GM19240 (cell line): ENCODE data around the gene STRA6.
"Not testable (repeated sequence)": the region's sequence is repeated elsewhere in the genome, so short reads cannot be mapped to it uniquely, and the experiment has no call there.

ENCODE experiments used
- DNase-seq: peaks from one replicate; pipeline ENCODE4 v3.0.0; 2011; ENCODE audit warnings: low spot score; ENCODE audit not compliant: insufficient read length

STRA6 gene

DNA sequence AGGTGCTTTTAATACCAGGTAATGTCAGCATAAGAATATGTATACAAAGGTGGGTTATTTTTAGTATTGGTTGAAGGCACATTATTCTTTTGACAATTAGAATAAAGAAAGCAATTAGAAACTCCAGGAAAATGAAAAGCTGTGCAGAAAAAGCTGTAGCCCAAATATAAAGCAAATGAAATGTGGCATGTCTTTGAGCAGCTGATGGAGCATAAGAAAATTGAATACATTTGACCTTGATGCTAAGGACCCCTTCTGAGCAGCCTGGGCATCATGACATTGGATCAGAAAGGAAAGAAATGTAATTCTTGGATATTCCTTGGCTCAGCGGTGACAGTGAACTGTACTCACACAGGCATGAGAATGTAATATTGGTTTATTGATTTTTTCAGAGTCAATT, 37.1 kb downstream of the STRA6 start:
- no peak for DNase-seq

DNA sequence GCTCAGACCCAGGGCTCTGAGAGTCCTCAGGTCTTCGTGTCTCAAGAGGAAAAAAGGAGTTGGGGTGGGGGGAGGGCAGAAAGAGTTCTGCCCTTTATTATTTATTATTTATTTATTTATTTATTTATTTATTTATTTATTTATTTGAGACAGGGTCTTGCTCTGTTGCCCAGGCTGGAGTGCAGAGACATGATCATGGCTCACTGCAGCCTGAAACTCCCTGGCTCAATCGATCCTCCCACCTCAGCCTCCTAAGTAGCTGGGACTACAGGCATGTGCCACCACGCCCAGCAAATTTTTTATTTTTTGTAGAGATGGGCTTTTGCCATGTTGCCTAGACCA, 40.4 kb downstream of the STRA6 start:
- DNase-seq: not testable (repeated sequence)

DNA sequence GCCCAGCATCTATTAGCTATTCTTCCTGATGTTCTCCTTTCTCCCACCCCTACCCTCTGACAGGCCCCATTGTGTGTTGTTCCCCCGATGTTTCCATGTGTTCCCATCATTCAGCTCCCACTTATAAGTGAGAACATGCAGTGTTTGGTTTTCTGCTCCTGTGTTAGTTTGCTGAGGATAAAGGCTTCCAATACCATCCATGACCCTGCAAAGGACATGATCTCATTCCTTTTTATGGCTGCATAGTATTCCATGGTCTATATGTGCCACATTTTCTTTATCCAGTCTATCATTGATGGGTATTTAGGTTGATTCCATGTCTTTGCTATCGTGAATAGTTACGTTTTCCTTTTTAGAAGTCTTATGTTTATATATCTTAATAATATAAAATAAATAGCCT, 42.2 kb downstream of the STRA6 start:
- not testable (repeated sequence) for DNase-seq

DNA sequence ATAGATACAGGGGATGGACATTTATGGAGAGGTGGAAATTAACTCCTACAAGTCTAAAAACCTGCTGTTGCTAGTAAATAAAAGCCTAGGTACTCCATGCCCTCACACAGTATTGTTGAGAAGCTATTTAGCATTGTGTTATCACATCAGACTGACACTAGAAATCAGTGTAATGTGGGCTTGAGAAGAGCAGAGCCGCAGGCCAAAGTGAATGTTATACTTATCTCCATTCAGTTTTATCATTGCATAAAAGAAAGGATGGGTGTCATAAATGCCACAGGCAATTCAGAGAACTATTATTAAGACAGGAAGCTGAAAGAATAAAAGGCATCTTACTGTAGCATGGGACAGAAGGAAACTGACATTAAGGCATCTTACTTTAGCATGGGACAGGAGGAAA, 42.8 kb downstream of the STRA6 start:
- no peak for DNase-seq

DNA sequence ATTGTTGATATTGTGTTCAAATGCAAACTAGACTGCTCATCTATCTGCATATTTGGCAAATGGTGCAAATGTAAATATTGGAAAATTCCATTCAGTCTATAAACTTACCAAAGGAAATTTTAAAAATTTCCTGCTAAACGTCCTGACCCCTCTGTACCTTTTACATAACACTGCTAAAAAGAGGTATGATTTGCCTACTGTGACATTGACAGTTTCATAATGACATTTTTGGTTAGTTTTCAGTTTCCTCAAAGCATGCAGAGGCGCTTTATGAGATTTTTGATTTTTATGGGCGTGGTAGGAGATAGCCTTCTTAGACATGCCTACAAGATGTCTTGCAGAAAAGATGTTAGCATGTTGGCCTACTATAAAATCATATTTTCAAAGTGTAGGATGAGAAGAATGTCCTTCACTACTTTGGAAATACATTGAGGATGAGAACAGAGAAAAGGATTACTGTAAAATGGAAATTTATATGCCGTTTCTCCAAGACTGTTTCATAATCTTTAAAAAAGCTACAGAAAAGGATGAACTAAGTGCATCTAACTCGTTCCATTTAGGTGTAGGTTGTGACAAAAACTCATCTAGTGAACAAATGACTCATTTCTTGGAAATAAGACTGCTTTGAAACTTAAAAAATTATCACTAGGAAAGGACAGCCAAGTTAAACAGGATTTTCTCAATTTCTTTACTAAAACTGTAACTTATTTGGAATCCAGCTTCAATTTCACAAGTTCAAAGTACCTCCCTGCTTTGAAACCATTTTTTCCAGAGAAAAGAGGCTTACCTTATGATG, 43.5 kb downstream of the STRA6 start:
- DNase-seq: peak; percentile 53

DNA sequence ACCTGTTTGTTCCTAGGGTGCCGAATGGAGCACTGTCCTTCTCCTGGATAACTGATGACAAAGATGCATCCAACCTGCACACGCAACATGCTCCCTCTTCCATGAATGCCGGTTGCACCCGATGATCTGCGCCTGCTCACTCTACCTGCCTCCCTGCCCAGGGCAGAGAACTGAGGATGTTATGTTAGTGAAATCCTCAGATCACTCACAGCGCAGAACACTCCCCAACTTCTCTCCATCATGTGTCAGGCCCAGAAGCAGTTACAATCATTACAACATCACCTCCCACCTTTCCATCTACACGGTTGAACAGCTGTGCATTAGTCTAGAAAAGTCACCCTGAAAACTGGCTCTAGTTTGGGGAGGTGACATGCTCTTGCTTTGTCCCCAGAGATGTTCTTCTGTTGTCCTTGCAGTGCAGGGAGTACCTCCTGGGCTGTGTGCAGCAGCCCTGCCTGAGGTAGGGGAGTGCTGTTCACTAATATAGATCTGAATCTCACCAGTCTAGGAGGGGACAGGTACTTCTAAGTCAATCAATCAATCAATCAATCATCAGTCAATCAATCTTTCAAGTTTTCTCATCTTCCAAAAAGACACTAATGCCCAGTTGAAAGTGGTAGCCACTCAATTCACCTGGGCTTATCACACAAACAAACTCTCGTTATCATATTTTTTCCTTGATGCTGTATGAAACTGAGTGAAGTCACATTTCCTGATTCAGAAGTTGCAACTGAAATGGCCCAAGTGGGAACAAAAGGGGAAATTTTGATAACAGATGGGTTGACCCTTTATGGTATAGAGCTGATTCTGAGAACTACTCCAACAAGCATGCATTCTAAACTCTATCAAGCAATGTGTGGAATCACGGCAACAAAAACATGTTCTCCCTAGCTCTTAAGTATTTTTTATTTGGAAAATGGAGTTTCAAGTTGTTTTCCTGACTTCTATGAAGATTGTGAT, 44.4 kb downstream of the STRA6 start:
- DNase-seq: no peak

DNA sequence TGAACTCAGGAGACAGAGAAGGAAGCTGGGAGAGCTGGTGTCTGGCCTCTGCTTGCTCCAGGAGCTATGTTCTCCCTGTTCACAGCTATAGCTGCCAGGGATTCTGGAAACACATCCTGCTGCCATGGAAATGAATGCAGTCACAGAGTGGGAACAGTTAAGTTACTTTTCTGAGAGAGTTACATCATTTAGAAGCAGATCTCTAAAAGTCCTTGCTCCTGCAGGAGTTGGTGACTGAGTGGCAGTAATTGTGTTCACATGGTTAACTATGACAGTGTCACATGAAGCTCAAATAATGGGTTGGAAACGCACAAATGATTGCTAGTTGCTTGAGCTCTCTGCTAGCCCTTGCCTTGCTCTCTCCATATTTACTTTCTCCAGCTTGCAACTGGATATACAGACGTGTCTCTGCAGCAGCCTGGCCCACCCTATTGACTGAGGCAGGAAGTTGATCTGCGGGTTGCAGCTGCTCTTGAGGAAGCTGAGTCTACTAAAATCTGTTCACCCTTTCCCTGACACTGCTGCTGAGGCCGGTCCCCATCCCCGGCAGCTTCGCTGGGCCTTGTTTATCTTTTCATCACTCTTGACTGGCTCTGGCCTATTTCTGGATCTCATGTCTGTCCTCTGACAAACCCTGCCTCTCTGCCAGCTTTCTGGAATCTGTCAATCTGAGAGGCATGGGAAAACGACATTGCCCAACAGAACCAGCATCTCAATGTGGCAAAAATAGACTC, 45.7 kb downstream of the STRA6 start:
- DNase-seq: no peak

DNA sequence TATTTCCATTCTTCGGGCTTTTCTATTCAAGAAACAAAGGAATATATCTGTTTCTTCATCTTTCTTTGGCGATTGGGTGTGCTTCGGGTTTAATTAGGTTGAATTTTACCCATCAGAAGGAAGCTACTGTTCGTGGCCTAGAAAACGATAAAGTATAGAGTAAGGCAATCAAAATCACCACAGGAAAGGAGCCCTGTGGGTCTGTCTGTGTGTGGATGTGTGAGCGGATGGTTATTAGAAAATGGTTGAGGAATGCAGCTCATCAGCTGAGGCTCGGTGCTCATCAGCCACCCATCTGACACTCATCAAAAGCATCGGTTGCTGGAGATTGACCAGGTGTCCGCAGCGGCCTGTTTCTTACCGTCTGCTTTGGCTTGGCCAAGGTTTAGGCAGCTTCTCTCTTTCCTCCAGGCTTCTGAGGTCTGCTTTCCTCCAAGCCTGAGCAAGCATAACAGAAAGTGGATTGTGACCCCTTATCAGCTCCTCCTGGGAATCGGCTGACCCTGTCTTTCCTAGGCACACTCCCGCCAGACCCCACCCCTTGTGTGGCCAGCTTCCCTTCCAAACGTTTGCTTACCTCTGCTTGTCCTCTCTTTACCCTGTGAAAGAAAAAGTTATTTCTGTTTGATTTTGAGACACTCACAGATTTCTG, 46.7 kb downstream of the STRA6 start:
- no peak for DNase-seq

DNA sequence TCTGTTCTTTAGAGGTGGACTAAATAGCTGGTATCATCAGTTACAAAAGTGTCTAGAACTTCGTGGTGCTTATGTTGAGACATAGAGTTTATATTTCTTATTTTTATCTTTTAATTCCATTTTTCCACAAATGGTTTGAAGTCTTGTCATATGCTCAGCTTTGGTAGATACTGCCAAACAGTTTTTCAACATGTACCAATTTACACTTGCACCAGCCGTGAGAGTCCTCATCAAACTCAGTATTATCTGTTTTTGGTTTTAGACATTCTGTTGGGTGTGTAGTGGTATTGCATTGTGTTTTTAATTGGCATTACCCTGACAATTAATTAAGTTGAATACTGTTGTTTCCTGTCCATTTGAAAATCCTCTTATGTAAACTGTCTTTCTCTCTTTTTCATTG, 55.5 kb downstream of the STRA6 start:
- DNase-seq: no peak

DNA sequence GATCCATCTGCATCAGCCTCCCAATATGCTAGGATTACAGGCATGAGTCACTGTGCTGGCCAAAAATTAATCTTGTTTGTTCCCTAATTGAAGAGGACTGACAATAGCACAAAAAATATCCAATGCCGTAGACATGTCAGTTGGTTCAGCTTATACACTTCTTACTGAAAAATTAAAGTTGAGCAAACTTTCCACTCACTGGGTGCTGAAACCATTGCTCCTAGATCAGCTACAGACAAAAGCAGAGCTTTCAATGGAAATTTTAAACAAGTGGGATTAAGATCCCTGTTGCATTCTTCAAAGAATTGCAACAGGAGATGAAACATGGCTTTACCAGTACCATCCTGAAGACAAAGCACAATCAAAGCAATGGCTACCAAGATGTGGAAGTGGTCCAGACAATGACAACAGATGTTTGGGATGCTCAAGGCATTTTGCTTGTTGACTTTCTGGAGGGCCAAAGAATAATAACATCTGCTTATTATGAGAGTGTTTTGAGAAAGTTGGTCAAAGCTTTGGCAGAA, 56.2 kb downstream of the STRA6 start:
- DNase-seq: no peak

DNA sequence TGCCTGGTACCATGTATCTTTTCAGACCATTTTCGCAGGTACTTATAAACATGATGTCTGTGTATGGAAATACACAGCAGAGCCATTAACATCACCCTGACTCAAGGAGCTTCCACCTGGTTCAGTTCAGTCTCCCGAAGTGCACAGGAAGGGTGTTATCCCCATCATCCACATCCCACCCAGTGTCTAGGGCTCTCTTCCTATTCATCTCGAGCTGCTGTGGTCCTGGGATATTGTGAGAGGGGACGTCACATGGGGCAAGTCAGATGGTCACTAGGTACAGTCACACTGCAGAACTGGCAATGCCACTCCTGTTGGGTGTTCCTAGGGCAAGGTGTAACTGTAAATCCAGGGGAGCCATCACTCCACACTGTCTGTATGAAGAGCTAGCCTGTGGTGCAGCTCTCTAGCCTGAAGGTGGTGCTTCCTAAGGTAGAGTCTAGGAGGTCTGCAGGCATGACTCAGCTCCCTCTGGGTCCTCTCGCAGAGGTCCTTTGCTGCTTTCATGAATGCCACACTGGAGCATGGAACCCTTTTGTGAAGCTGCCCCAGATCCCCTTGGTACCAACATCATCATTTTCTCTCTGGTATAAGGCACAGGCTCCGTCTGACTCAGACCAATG, 58.3 kb downstream of the STRA6 start:
- no peak for DNase-seq

DNA sequence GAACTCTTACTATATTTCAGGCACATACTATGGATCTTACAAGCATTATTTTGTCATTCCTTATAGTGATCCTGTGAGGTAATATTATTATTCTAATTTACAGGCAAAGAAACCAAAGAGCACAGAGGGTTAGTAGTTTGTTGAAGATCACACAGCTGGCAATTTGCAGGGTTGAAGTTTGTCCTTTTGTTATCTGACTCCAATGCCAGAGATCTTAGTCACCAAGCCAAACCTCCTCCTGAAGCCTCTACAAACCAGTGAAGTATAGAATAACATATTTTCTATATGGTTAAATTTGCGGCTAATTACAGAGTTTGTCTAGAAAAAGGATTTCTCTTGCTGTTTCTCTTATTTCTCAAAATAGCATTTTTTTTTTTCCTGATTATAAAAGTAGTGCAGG, 61.0 kb downstream of the STRA6 start:
- DNase-seq: no peak

DNA sequence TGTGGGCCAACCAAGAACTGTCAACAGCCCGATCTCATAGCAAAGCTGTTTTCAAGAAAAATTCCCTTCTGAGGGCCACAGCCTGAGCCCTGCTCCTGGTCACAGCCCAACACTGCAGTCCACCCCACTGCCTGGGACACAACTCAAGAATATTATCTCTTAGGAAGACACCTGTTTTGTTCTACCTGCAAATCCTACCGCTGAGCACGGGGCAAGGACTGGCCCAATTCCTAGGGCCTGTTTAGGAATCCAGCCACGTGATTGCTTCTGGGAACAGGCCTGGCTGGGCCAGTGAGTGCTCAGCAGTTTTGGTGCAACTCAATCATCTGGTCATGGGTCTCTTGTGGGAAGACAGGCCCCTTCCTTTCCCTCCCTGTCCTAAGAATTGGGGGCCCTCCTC, 63.9 kb downstream of the STRA6 start:
- no peak for DNase-seq

DNA sequence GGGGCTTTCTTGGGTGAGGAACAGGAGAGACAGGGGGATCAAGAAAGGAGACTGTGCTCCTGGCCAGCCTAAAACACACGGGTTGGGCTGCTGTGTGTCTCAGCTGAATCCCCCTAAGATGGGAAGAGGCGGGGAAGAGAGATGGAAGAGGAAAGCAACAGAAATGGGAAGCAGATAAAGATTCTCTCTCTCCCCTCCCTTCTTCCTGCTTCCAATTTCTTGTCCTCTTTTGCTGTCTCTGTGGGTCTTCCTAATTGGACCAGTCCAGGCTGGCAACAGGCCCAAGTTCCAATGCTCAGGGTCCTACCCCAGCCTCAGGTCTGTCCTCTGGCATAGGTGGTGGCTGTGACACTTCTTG, 65.1 kb downstream of the STRA6 start:
- no peak for DNase-seq

DNA sequence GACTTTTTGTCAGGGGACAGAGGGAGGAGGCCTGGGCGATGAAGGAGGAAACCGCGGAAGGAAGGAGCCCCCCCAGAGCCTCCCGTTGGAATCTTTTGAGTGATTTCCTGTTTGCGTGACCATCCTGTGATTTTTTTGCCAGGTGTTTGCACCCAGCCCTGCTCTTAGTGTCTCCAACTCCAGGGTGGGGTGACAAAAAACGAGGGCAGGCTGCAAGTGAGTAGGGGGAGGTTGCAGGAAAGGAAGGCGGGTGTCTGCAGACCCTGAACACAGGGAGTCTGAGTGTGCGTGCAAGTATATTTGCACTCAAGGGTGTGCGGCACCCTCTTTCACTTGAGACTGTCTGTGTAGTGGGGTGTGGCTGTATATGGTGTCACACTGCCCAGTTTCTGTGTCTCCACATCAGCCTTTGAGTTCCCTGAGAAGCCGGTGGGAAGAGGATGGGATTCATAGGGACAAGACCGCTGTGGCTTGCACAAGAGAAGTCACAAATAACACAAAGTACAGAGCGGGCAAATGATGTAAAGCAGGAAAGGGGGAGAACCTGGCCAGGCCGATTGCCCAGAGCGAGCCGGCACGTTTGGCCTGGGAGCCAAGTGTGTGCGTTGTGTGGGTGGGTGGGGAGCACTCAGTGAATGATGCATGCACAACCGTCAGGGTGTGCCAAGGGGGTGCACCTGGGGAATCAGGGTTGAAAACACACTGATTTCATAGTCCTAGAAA, 65.6 kb downstream of the STRA6 start:
- DNase-seq: no peak

DNA sequence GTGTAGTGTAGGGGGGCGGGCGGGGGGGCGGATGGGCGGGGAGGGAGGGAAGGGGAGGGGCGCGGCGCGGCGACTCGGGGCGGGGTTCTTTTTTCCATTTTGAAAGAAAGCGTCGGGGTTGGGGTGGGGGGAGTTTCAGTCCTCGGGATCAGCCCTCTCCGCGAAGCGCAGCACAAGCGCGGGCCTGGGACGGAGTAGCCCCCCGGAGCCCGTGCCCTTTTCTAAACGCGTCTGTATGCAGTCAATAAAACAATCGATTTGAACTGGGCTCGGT, 66.1 kb downstream of the STRA6 start:
- DNase-seq: no peak

DNA sequence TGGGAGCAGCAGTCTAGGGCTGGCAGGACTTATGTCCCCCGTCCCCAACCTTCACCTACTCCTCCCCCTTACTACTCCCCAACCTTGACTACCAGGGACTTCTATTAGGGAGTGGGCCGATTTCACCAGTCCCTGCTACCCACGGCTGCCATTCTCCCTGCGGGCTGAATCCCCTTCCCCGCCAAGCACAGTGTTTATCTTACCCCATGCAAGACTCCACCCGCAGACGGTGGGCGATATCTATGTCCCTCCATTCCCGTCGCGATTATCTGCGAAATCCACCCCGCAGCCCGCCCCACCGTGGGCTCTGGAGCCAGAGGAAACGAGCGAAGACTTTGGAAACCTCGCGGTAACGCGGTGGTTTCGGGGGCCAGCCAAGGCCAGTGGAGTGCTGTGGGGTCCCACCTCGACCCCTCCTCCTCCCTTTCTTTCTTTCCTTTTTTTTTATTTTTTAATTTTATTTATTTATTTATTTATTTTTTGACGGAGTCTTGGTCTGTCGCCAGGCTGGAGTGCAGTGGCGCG, 67.5 kb downstream of the STRA6 start:
- no peak for DNase-seq

DNA sequence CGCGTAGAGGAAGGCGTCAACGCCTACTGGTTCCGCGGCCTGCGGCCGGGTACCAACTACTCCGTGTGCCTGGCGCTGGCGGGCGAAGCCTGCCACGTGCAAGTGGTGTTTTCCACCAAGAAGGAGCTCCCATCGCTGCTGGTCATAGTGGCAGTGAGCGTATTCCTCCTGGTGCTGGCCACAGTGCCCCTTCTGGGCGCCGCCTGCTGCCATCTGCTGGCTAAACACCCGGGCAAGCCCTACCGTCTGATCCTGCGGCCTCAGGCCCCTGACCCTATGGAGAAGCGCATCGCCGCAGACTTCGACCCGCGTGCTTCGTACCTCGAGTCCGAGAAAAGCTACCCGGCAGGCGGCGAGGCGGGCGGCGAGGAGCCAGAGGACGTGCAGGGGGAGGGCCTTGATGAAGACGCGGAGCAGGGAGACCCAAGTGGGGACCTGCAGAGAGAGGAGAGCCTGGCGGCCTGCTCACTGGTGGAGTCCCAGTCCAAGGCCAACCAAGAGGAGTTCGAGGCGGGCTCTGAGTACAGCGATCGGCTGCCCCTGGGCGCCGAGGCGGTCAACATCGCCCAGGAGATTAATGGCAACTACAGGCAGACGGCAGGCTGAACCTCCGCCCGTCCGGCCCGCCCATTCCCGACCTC, 68.1 kb downstream of the STRA6 start:
- DNase-seq: no peak

DNA sequence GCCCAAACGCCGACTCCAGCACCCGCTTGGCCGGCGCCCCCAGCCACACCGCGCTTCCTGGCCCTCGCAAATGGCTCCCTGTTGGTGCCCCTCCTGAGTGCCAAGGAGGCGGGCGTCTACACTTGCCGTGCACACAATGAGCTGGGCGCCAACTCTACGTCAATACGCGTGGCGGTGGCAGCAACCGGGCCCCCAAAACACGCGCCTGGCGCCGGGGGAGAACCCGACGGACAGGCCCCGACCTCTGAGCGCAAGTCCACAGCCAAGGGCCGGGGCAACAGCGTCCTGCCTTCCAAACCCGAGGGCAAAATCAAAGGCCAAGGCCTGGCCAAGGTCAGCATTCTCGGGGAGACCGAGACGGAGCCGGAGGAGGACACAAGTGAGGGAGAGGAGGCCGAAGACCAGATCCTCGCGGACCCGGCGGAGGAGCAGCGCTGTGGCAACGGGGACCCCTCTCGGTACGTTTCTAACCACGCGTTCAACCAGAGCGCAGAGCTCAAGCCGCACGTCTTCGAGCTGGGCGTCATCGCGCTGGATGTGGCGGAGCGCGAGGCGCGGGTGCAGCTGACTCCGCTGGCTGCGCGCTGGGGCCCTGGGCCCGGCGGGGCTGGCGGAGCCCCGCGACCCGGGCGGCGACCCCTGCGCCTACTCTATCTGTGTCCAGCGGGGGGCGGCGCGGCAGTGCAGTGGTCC, 68.7 kb downstream of the STRA6 start:
- DNase-seq: no peak
